ENCODE results near the gene TSPY4.
"Not testable (repeated sequence)": the region's sequence is repeated elsewhere in the genome, so short reads cannot be mapped to it uniquely, and the experiment has no call there.

The TSPY4 gene, protein sequence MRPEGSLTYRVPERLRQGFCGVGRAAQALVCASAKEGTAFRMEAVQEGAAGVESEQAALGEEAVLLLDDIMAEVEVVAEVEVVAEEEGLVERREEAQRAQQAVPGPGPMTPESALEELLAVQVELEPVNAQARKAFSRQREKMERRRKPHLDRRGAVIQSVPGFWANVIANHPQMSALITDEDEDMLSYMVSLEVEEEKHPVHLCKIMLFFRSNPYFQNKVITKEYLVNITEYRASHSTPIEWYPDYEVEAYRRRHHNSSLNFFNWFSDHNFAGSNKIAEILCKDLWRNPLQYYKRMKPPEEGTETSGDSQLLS

DNA sequence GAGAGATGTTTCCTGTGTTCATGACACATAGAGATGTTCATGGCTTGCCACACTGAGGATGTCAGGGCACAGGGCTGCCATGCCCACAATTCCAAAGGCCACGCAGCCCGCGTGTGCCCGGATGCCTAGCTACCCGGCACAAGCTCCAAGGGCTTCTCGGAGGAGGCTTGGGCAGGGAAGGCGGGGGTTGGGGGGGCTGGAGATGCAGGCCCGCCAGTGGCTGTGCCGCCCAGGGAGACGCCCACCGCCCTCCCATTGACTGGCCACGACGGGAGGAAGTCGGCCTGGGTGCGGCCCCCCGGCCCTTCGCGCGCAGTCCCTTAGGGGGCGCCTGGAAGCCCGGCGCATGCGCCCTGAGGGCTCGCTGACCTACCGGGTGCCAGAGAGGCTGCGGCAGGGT lies at the start of gene TSPY4:
Gene TSPY4, plus strand, starts transcription at position 301 of the 400 bp plus-strand sequence. Its CDS starts 46 bp downstream, at position 347.
- not testable (repeated sequence) for H3K27ac ChIP-seq

DNA sequence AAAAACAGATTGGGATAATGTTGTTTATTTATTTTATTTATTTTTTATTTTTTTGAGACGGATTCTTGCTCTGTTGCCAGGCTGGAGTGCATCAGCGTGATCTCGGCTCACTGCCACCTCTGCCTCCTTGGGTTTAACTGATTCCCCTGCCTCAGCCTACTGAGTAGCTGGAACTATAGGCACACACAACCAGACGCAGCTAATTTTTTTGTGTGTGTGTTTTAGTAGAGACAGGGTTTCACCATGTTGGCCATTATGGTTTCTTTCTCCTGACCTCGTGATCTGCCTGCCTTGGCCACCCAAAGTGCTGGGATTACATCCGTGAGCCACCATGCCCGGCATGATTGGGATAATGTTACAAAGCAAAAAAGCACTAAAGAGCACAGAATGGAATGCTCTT lies 16.3 kb upstream of the TSPY4 start:
- no peak overlapping the region for H3K27ac ChIP-seq
- no peak for TF ChIP-seq ZFX (IDR thresholded peaks at IDR 0.05)
- TF ChIP-seq CTCF (conservative IDR thresholded peaks at IDR 0.05) = no peak

DNA sequence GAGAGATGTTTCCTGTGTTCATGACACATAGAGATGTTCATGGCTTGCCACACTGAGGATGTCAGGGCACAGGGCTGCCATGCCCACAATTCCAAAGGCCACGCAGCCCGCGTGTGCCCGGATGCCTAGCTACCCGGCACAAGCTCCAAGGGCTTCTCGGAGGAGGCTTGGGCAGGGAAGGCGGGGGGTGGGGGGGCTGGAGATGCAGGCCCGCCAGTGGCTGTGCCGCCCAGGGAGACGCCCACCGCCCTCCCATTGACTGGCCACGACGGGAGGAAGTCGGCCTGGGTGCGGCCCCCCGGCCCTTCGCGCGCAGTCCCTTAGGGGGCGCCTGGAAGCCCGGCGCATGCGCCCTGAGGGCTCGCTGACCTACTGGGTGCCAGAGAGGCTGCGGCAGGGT lies 20.2 kb downstream of the TSPY4 start, which contains the start of gene TSPY8:
Gene TSPY8, plus strand, starts transcription at position 301 of the 400 bp plus-strand sequence. Its CDS starts 46 bp downstream, at position 347.
- not testable (repeated sequence) for H3K27ac ChIP-seq

Data from C4-2B (cell line).